Esophagus squamous epithelium (tissue), 5 donors: Measurements from ENCODE around the gene NGFR. TPM values are rescaled to one million over a fixed set of nuclear protein-coding genes. Genes with fewer than 3 reads are reported as not detected.

Source experiments
- DNase-seq: peaks from one replicate; lab custom pipeline; 2025; lab: John Stamatoyannopoulos, UW
- H3K27ac ChIP-seq, 4 donors: fragments of 200-600 bp; sonication (generic); one replicate each; pipeline ENCODE4 v1.5.1; 2016 to 2019; ENCODE audit warnings: mild to moderate bottlenecking in 1 of 4
- H3K27me3 ChIP-seq, 4 donors: fragments of 200-600 bp; sonication (generic); 1 replicate in 3 of 4; 2 replicates in 1 of 4; pipeline versions ENCODE4 v1.5.1 to v1.6.0; 2017 to 2021; ENCODE audit warnings: antibody characterized with exemption in 1 of 4
- H3K36me3 ChIP-seq, 3 donors: fragments of 200-600 bp; sonication (generic); one replicate each; pipeline ENCODE4 v1.5.1; 2016 to 2019
- H3K4me1 ChIP-seq, 3 donors: fragments of 200-600 bp; sonication (generic); one replicate each; pipeline ENCODE4 v1.5.1; 2017 to 2019
- H3K4me3 ChIP-seq, 4 donors: fragments of 200-600 bp; sonication (generic); 1 replicate in 3 of 4; 2 replicates in 1 of 4; pipeline ENCODE4 v1.5.1; 2016 to 2019; ENCODE audit warnings: mild to moderate bottlenecking in 2 of 4, moderate library complexity in 1 of 4
- H3K9me3 ChIP-seq, 3 donors: fragments of 200-600 bp; sonication (generic); one replicate each; pipeline ENCODE4 v1.5.1; 2016 to 2019
- POLR2A ChIP-seq, 4 donors: fragments of 450-650 bp; IDR thresholded peaks; one replicate each; pipeline ENCODE4 v1.6.1; 2017; ENCODE audit warnings: antibody characterized with exemption in 4 of 4, mild to moderate bottlenecking in 4 of 4, moderate library complexity in 3 of 4
- WGBS, 2 donors: methylation state at CpG; one replicate each; pipeline ENCODE4 v1.1.5; 2018; 5-methylcytosine and 5-hydroxymethylcytosine counted together
- intact Hi-C: fragments of 100-400 bp; cut with DNase I; formaldehyde crosslinking; loops from one replicate; pipeline ENCODE4 v1.15.0; 2022
- total RNA-seq, 4 donors: library from RNA; depleted of rRNA; stranded (reverse); fragments of >200 nt; gene quantifications; one replicate each; pipeline ENCODE4 v1.1.0, GENCODE V29; 2016
- TF ChIP-seq, protein P1 (sequence below), 6 experiments: fragments of 450-650 bp in 4 of 6; fragments of 200-600 bp in 2 of 6; sonication (generic) in 2 of 6; IDR thresholded peaks; one replicate each; pipeline ENCODE4 v1.5.1; 2016 to 2019; ENCODE audit warnings: antibody characterized with exemption in 6 of 6, mild to moderate bottlenecking in 4 of 6, moderate library complexity in 4 of 6
- donor health status: DM: yes; HTN: yes; CAD: no.

The NGFR gene
- total RNA-seq, 4 donors from 2014 or later: 1.6 to 9.6 (median 4.9) TPM

DNA sequence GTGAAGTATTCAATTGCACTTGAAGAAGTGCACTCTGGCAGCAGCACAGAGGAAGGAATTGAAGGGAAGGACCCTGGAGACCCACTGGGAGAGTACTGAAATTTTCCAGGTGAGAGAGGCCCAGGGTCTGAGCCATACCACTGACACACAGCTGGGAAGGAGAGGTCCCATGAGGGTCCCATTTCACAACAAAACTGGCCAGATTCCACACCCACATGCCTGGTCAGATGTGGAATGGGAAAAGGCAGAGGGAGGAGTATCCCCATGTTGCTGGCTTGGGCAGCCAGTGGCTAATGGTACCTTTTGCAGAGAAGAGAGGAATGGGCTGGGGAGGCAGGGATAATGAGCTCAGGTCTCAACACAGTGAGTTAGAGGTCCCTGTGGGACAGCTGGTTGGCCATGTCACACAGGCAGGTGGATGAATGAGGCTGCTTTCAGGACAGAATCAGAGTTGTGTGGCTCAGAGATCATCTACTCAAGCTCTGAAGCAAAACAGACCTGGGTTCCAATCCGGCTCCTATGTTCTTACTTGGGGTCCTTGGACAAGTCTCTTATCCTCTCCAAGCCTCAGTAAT is 26.2 kb upstream of the NGFR start:
- peaks cover 3 to 90% (median 7%) of the 10 kb centered on the region in 4 donors for H3K27me3 ChIP-seq
- 86 to 100% methylated on average over 1 of the region's 1 CpG for WGBS, 2 donors
- no peaks in the 10 kb centered on the region for H3K36me3 ChIP-seq
- DNase-seq: no peak
- TF ChIP-seq, protein P1, sequence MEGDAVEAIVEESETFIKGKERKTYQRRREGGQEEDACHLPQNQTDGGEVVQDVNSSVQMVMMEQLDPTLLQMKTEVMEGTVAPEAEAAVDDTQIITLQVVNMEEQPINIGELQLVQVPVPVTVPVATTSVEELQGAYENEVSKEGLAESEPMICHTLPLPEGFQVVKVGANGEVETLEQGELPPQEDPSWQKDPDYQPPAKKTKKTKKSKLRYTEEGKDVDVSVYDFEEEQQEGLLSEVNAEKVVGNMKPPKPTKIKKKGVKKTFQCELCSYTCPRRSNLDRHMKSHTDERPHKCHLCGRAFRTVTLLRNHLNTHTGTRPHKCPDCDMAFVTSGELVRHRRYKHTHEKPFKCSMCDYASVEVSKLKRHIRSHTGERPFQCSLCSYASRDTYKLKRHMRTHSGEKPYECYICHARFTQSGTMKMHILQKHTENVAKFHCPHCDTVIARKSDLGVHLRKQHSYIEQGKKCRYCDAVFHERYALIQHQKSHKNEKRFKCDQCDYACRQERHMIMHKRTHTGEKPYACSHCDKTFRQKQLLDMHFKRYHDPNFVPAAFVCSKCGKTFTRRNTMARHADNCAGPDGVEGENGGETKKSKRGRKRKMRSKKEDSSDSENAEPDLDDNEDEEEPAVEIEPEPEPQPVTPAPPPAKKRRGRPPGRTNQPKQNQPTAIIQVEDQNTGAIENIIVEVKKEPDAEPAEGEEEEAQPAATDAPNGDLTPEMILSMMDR (IDR thresholded peaks at IDR 0.05): no peak
- TF ChIP-seq POLR2A (IDR thresholded peaks at IDR 0.05): no peak
- H3K4me3 ChIP-seq: no peak overlapping the region
- intact Hi-C loops: no loop called here
- H3K9me3 ChIP-seq: peaks cover 0 to 6% (median 0%) of the 10 kb centered on the region in 3 donors
- peaks cover 5 to 23% (median 7%) of the 10 kb centered on the region in 3 donors for H3K4me1 ChIP-seq
- H3K27ac ChIP-seq: no peak overlapping the region

DNA sequence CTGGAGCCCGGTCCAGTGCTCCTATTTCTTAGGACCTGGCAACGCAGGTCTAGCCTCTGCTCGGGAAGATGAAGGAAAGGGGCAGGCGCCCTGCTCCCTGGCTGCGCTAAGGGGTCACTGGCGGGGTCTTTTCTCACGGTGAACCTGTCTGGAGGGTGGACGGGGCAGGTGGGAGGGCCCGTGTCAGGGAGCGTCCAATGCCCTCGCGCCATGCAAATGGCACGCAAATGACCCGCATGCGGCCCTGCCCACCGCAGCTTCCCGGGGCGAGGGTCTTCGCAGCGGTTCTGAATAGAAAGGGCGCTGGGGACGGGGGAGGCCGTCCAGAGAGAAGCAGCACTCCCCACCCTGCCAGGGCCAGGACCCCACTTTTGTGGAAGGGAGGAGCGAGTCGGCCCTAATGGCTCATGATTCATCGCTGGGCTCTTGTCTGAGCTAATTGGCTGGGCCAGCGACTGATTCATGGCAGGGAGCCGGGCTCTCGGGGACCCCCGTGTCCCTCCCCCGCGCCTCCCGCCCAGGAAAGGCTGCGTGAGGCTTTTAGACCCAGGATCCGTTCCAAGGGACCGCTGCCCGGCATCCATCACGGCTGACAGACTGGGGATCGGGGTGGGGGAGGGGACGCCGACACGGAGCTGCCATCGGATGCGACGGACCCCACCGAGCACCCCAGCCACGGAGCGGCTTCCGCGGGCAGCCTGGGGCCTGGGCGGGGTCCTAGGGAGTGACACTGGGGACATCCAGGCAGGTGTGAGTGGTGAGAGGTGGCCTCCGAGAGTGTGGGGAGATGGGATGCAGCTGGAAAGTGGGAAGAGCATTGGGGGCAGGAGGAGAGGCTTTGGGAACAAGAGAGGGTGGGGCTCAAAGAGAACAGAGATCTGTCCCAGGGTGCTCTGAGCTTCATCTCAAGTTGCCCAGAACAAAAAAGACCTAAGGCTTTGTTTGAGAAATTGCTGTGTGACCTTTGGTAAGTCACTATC is 25.0 kb upstream of the NGFR start:
- peaks cover 3 to 90% (median 7%) of the 10 kb centered on the region in 4 donors for H3K27me3 ChIP-seq
- no peaks in the 10 kb centered on the region for H3K9me3 ChIP-seq
- no peak for DNase-seq
- WGBS, 2 donors: 5 to 7% methylated on average over 6 to 13 of the region's 52 CpGs
- H3K36me3 ChIP-seq: no peaks in the 10 kb centered on the region
- intact Hi-C loops: no loop called here
- TF ChIP-seq, protein P1 (IDR thresholded peaks at IDR 0.05): no peak
- TF ChIP-seq POLR2A (IDR thresholded peaks at IDR 0.05): no peak
- H3K4me1 ChIP-seq: peaks cover 5 to 23% (median 7%) of the 10 kb centered on the region in 3 donors
- peak overlapping the region in 2 of 4 donors; percentile 26 to 47 for H3K4me3 ChIP-seq
- H3K27ac ChIP-seq: no peak overlapping the region

DNA sequence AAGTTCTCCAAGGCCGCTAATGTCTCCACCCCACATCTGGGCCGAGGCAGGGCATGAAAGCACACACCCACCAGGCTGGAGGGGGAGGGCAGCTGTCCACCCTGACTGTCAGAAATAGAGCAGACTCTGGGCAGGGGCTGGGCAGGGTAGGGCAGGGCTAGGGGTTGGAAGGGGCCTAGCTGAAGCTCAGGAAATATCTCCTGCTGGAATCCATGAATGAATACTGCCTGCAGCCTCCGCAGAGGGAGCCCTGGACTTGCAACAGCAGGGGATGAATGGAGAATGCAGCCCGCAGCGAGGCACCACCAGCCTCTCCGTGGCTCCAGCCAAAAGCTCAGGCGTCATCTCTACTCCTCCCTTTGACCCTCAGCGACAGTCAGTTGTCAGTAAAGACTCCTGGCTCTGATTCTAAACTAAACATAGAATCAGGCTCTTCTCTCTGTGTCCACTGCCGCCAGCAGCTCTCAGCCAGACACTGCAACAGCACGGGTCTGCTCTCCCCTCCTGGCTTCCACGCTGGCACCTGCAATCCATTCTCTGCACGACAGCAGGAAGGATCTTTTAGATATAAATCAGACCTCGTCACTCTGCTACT is 23.9 kb upstream of the NGFR start:
- TF ChIP-seq, protein P1 (IDR thresholded peaks at IDR 0.05): no peak
- TF ChIP-seq POLR2A (IDR thresholded peaks at IDR 0.05): no peak
- no peaks in the 10 kb centered on the region for H3K36me3 ChIP-seq
- H3K27me3 ChIP-seq: peaks cover 3 to 90% (median 7%) of the 10 kb centered on the region in 4 donors
- H3K27ac ChIP-seq: no peak overlapping the region
- peaks cover 5 to 23% (median 7%) of the 10 kb centered on the region in 3 donors for H3K4me1 ChIP-seq
- no peak overlapping the region for H3K4me3 ChIP-seq
- 32 to 40% methylated on average over 11 of the region's 13 CpGs for WGBS, 2 donors
- DNase-seq: no peak
- intact Hi-C loops: no loop called here
- H3K9me3 ChIP-seq: no peaks in the 10 kb centered on the region

DNA sequence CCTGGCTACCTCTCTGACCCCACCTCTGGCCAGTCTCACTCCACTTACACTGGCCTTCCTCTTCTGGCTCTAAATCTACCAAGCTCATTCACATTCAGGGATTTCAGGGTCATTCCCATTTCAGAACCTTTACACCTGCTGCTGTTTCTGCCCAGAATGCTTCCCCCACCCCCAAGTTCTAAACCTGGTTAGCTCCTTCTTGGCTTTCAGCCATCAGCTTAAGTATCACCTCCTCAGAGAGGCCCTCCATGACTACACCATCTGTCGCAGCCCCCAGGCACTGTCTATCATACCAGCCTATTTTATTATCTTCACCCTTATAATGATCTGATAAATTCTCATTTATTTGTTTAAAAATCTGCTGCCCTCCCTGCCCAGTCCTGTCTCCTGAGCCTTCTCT is 23.3 kb upstream of the NGFR start:
- intact Hi-C loops: no loop called here
- Histone ChIP-seq H3K4me3 (no peak overlapping the region), H3K4me1 (peaks cover 5 to 23% (median 7%) of the 10 kb centered on the region in 3 donors), H3K27me3 (peaks cover 3 to 95% (median 7%) of the 10 kb centered on the region in 4 donors), H3K9me3 (no peaks in the 10 kb centered on the region), H3K36me3 (no peaks in the 10 kb centered on the region), H3K27ac (no peak overlapping the region)
- no peak for TF ChIP-seq POLR2A (IDR thresholded peaks at IDR 0.05)
- TF ChIP-seq, protein P1 (IDR thresholded peaks at IDR 0.05): no peak
- DNase-seq: no peak
- WGBS, 2 donors: 86 to 90% methylated on average over 1 of the region's 1 CpG
